CD4-positive, alpha-beta T cell treated with Interleukin-21 for 1 hour (primary cell): ENCODE data around the gene CTIF.

ENCODE experiments used
- DNase-seq: peaks from one replicate; pipeline ENCODE4 v3.0.0-alpha.2; 2020

The CTIF gene

DNA sequence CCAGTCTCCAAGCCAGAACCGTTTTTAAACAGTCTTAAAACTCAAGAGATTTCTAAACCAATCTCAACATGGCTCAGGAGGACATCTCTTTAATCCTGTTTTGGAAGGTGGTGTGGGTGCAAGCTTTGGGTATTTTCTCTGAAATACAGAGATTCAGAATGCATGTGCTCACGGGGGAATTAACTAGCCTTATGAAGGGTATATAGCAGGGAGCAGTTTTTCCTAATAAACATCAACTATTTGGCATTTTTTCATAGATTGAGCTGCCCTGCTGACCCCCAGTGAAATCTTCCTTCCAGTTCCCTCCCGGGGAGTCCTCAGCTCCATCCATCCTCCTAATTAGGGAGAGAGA is 289.3 kb downstream of the CTIF start:
- no peak for DNase-seq

DNA sequence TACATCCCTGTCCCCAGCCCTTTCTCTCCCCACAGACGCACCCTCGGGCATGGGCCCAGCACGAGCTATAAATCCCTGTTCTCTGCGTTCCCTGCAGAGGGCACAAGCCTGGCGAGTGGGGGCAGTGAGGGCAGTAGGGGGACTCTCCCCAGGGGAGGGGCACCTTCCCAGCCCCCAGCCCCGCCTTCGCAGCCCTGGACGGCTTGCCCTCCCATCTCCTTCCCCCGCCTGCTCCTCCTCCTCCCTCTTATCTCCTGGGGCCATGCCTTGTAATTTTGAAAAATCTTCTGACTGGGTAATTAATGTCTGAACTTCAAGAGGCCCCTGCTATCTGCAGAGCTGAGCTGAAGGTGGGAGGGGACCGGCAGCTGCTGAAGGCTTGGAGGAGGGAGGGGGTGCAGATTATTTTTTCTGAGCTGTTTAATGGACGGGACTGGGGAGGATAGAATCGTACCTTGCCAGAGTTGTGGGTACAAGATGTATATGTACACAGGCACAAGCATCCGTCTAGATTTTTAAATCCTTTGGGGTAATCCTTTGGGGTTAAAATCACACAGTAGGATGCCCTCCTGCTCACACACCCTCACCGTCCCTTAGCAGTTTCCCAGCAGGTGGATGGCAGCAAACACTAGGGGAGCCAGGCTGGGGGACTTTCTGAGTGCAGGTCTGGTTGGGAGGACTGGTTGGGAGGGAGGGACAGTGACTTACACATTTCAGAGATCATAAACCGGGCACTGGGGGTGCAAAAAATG is 290.0 kb downstream of the CTIF start:
- no peak for DNase-seq

DNA sequence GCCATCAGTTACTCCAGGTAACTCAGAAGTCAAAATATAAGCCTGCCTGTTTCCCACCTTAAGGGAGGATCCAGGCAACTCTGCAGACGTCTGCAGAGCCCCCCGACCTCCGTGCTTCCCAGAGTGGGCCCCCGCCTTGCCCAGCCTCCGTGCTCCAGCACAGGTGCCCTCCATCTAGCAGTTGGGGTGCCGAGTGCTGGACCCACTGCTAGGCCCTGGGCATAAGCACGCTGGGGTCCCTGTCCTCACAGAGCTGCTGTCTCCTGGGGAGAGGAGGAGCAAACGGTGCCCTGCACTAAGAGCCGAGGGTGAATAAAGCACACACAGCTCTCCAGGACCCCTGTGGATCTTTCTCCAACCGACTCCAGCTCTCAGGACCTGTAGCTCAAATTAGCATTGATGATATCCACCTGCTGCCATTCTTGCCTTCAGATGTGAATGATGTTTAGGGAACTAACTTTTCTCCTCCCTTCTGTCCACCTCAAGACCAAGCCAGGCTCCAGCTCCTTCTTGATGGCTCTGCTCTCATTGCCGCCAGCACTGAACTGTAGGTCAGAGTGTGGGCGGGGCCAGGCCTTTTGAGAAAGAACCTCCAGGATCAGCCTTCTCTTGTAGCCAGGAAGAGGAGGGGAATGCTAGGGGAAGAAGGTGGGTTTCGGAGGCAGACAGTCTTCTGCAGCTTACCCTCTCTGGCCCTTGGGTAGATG is 290.8 kb downstream of the CTIF start:
- DNase-seq: no peak

DNA sequence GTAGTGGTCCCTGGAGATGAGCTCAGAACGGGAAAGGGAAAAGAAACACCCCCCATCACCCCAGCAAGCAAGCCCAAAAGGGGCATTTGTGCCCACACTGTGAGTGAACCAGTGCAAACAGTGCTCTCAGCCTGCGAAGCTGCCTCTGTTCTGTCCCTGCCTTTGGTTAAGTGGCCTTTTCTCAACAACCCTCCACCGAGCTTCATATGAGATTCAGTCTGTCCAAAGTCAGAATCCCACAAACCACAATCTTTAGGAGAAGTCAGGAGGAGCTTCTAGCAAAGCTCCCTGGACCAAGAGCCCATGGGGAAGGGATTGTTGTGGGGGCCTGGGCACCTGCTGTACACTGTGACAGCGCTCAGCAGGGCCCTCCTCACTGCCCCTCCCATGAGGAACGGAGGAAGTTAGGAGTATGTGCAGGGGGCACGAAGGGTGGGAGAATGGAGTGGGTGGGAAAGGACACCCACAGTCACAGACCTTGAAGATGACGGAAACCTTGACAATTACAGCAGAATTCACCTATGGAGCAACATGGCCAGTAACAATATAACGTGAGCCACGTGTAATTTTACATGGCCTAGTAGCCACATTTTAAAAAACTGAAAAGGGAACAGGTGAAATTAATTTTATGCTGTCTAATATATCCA is 292.4 kb downstream of the CTIF start:
- no peak for DNase-seq

DNA sequence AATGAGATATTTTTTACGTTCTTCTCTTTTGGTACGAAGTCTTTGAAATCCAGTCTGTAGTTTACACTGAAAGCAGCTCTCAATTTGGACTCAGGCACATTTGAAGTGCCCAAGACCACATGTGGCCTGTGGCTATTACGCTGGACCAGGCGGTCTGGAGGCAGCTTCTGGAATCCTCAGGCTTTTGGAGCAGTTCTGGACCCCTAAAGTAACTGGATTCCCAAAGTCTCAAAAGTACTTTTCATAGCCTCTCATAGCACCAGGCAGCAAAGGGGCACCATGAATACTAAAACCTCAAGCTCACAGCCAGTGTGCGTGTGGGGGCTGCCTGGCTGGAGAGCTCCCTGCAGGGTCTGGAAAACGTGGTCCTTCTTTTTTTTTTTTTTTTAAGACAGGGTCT is 293.0 kb downstream of the CTIF start:
- DNase-seq: no peak

DNA sequence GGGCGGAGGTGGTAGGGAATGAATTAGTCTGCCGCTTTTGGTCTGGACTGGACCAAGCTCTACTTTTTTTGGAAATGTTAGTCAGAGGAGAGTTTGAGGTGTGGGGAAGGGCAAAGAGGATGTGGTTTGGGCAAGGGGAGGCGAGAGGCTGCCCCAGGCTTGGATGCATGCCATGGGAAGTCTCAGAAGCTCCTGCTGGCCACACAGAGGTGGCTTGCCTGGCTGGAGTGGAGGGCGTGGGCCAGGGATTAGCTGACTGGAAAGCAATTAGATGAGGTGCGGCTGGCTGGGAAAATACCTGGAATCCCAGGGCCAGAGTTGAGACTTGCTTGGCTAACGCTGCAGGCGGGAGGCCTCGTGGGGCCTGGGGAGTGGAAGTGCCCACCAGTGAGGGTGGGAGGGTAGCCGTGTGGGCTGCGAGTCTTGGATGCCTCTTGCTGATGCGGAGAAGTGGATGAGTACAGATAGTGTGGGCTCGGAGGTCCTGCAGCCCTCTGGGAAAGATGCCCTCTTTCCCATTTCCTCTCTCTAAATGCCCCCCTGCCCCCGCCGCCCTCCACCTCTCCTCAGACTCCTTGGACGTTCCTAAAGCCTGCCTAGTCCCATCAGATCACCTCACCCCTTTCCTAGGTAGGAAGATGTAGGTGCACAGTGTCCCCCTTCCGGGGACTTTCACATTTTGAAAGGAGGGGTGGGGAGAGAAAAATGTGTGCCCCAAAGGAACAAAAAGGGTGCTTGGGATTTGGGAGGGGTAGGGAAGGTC is 294.3 kb downstream of the CTIF start:
- peak; percentile 38 for DNase-seq

DNA sequence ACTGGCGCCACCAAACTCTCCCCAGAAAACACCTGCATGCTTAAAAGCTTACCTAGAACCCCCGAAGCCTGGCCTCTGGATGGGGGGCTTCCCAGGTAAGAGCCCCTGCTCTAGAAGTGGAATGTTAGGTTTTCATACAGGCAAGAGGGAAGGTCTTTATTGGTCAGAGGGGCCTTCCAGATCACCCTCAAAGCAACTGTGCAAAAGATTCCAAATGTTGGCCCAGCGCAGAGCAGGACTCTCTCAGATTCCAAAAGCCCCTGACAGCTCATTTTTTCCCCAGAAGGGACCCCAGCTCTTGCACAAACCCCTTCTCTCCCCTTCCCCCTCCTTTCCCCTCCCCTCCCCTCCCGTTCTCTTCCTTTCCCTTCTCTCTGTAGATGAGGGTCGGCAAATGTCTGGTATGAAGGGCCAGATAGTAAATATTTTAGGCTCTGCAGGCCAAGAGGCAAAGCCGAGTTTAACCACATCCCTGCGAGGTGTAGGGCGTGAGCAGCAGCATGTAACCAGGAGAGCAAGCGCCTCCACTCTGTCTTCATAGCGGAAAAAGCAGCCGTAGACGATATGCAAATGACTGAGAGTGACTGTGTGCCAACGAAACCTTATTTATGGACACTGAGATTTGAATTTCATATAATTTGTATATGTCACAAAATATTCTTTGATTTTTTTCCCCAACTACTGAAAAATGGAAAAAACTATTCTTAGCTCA is 295.0 kb downstream of the CTIF start:
- DNase-seq: peak; percentile 77

DNA sequence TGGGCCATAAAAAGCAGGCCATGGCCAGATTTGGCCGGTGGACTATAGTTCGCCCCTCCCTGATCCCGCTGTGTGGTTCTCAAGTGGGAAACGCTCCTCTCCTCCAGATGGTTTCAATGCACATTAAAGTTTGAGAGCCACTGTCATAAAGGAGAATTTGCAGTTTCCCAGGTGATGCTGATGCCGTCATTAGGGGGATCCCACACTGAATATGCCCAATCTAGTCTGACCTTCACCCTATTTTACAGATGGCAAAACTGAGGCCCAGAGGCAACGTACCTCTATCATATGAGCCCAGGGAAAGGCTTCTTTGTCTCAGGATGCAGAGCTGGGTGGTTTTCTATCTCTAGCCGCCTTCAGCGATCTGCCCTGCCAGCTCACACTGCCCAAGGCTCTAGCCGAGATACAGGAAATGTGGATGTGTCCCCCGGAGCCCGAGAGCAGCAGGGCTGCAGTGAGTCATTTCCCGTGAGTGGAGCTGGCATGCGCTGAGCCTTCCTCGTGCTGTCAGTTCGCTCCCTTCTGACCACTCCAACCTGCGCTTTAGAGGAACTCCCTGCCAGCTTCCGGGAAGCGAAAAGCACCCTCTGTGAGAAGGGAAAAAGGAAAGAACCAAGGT is 295.7 kb downstream of the CTIF start:
- peak; percentile 81 for DNase-seq

DNA sequence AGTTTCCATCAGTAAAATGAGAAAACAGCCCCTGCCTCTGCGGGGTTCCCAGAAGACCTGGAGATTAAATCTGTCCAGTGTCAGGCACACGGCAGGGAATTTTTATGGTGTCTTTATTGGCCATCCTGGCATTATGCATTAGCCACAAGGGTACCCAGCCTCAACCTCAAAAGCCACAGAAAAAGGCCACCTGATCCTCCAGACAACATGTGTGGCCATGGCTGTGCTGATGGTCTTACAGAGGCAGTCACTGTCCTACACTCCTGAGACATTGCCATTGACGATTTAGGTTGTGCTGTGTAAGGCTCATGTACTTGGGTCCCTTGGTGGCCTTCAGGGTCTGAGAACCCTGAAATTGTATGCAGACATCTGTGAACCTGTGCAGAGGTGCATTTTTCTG is 296.3 kb downstream of the CTIF start:
- DNase-seq: no peak

DNA sequence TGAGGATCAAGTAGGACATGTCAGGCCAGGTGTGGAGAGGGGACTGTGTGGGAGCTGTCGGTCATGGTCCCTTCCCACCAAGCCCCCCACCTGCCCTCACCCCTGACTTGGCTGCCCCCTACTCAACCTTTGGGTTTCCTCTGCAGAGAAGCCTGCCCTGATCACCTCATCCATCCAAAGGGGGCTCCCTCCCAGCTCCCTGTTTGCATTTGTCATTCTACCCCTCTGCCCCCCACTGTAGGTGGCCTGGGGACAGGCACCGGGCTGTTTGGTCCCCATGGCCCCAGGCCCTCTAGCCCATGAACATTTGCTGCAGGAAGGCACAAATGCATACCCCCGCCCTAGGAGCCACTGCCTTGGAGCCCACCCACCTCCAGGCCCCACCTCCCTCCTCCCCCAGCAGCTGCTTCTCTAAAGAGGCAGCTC is 296.9 kb downstream of the CTIF start:
- no peak for DNase-seq

DNA sequence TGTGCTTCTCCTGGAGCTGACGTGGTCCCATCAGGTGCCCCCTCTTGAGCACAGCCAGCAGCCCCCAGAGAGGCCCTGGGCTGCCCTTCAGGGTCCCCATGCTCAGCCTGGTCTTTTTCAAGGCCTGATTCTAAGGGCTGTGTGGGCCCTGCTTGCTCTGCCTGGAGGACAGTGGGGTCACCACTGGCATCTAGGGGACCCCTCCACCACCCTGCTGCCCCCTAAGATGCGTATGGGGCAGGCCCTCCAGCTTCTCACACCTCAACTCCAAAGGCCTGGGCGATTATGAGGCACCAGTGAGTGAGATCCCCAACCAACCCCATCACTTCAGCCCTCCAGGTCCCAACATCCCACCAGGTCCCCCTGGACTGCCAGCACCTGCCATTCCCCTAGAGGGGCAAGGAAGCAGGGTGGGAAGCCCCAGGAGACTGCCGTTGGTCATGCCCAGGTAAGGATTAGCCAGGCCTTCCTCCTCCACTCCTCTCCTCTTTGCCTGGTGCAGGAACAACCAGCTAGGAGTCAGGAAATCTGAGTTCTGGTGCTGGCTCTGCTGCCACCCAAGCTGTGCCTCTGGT is 297.5 kb downstream of the CTIF start:
- DNase-seq: no peak

DNA sequence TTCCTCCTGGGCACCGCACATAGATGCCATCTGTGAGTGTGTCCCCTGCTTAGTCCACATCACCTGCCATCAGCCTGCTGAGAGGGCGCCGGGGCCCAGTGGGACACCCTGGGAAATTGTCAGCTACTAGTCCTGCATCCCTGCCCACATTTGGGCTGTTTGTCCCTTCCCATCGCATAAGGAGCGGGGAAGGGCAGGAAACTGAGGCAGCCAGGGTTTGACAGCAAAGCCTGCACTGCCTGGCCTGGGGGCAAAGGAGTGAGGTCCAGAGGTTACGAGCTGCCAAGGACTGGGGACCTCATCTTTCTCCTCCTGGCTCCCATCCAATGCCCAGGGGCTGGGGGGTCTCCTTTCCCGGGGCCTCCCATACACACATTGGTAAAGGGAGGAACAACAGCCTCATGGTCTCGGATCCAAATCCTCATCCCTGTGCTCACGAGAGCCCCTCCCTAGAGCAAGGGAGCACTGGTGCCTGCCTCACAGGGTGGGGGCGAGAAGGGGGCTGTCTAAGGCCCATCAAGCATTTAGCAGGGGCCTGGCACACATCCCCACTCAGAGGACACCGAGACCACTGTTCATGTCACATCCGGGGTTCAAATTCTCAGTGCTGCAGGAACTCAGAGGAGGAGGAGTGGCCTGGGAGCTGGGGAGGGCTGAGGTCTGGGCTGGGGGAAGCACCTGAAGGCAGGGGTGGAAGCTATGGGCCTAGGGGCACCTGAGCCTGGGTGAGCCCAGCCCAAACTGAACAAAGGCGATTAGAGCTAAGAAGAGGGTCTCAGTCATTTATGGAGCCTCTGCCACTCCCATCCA is 298.2 kb downstream of the CTIF start:
- no peak for DNase-seq

DNA sequence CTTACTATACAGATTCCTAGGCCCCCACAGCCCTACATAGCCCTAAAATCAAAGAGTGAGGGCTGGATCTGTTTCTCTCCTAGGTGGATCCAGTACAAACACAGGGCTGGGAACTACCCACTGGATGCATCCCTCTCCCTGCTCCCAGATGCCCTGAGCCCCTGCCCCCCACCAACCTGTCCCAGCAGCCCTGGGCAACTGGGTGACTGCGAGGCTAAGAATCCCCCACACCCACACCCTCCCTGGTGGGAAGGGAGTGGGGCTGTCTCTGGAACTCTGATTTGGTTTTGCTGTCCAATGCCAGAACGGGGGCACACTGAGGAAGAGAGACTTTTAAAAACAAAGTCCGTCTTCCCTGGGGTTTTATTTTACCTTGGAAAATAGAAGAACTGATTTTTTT is 298.8 kb downstream of the CTIF start:
- DNase-seq: no peak

DNA sequence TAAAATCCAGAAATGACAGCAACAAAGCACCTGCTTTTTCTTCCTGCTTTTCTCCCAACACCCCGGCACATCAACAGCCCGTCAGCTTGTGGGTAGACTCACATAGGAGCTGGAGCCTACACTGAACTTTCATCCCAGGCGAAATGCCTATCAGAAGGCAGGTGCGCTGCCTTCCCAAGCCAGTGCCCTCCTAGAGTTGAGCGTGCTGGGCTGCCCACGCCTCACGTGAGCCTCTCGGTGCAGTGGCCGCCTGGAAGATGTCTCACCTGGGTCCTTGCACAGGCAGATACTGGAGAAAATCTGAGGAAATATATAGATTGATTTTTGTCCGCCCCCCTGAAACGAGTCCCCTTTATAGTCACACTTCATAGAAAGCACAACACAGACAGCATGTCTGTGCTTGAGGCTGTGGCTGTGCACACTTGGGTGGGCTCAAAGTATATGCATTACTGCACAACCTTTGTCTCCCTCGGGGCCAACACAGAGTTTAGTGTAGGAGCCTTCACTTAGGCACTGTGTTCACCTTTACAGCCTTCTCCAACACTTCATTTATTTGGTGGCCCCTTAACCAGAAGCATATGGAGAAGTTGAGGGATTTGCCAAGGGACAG is 299.4 kb downstream of the CTIF start:
- DNase-seq: no peak

DNA sequence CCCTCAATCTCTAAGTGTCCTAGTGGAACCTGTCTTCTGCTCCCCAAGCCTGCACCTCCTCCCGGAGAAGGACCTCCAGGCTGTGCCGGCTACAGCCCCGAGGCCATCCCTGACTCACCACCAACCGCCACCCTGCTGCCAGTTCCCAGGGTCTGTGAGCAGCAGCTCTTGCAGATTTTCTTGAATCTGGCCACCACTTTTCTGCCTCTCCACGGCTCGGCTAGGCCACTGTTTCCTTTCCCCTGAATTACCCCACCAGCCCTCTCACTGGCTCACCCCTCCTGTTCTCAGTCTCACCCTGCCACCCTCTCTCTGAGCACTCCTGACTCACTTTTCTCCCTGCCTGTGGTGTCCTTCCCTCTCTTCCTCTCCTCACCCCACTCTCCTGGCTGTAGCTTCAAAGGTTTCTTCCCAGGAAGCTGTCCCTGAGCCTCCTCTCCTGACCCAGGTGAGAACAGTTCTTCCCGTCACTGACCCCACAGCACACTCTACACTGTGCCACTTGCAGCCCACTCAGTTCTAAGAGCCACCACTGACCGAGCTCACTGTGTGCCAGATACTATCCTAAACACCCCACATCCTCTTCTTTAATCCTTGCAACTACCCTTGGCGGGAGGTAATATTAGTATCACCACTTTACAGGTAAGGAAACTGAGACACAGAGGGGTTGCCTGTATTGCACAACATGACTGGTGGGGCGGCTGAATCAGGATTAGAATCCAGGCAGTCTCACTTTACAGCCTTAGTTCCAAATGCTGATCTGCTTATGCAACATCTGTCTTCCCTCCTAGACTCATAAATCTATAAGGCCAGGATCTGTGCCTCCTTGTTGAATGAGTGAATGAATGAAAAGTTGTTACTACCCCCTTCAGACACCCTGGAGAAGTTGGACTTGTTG is 300.3 kb downstream of the CTIF start:
- DNase-seq: peak; percentile 25

DNA sequence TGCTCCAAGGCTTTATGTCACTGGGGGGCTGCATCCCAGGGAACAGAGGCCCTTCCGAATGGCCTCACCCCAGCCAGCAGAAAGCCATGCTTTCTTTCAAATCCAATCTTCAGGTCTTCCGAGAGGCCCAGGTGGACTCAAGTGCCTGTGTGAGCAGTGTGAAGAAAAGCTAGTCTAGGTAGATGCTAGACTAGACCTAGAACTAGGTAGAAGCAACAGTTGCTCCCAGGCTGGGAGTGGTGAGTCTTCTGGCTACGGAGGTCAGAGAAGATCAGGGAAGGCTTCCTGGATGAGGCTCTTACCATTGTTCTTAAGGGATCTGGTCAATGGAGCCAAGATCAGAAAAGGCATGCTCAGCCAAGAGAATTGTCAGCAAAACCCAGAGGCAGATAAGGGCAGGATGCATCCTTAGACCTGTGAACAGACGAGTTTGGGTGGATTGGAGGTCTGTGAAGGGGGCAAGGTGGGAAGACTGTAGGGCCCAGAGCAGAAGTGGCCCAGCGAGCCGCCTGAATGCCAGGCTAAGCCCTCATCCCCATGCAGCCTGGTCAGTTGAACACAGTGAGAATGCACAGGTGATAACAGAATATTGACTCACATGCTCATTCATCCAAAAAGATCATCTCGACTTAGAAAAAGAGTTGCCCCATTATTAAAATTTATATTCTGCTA is 301.1 kb downstream of the CTIF start:
- DNase-seq: no peak

DNA sequence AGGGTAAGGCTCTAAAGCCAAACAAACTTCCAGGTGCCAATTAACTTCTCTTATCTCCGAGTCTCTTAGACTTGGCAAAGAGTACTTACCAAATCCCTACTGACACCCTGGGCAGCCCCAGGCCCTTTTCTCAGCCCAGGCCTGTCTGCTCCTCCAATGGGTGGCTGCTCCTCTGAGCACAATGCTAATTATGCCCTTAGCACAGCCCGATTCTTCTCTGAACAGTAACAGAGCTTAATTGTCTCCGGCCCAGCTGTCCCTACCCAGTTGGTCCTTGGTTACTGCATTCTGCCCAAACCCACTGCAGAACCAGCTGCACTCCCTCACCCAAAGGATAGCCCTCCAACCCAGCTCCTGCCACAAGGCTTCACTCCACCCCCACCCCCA is 301.7 kb downstream of the CTIF start:
- no peak for DNase-seq

DNA sequence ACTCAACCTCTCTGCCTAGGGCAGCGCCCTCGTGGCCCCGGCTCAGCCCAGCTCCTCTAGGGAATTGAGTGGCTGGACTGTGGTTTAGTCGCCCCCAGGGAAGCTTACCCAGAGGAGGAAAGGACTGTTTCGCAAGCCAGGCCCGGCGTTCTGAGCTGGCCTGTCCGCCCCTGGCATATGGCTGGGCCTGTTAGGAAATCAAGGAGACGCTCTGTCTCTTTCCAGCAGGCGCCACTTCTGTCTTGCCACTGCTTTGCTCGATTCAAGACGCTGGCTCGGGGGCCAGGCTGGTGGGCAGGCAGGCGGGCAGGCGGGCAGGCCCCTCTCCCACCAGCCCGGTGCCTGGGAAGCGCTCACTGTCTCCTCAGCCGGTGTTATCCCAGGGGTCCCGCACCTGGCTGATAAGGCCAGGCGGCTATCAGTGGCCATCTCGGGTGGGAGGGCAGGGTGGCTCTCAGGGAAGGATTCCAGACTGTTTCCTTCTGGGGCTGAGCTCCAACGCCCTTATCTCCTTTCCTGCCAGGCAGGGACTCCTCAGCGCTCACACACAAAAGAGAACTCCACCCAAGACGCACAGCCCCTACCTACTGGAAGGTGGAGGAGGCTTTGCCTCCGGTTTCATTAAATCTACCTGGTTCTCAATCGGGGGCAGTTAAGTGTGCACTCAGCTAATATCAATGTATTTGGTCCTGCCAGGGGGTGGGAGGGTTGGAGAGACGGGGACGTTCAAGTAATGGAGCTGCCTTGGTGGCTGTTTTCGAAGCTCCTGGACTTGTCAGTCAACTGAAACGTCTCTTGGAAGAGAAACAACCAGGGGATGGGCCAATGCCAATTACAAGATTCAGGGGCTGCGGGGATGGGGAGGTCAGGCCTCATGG is 302.8 kb downstream of the CTIF start:
- no peak for DNase-seq
